ENCODE measurements around the gene MALAT1. TPM values are rescaled to one million over a fixed set of nuclear protein-coding genes. Genes with fewer than 3 reads are reported as not detected.

The MALAT1 gene
- total and polyA plus RNA-seq, 2 of the 13 experiments (the other 11 are each of a cell fraction or from before 2014, with no cell fraction given), result 143 to 1,237 TPM

GRCh38 chr11:65468874-65469333 is 29.9 kb upstream of the MALAT1 start (continued):
- no peak for TF ChIP-seq PAF1 (CRISPR knock-in tag; IDR thresholded peaks at IDR 0.05)
- no peak for TF ChIP-seq MLLT10 (CRISPR knock-in tag; IDR thresholded peaks at IDR 0.05)
- TF ChIP-seq EZH2 (conservative IDR thresholded peaks at IDR 0.05; ENCODE audit: low read depth, low read length), result no peak
- TF ChIP-seq ZNF230 (CRISPR knock-in tag; IDR thresholded peaks at IDR 0.05), result no peak
- no peak for TF ChIP-seq ZNF18 (CRISPR knock-in tag; IDR thresholded peaks at IDR 0.05; ENCODE audit: insufficient replicate concordance)
- no peak for TF ChIP-seq TMF1 (CRISPR knock-in tag; IDR thresholded peaks at IDR 0.05; ENCODE audit: low read depth)
- no peak for TF ChIP-seq PRPF4 (IDR thresholded peaks at IDR 0.05; ENCODE audit: low read depth, low read length, poor library complexity, severe bottlenecking)
- TF ChIP-seq FOXK2 (IDR thresholded peaks at IDR 0.05), result no peak
- TF ChIP-seq HNF4G (IDR thresholded peaks at IDR 0.05; ENCODE audit: borderline replicate concordance, low read depth, low read length), result no peak
- no peak for TF ChIP-seq HNF4G (CRISPR knock-in tag; IDR thresholded peaks at IDR 0.05; ENCODE audit: borderline replicate concordance, low read depth)
- no peak for TF ChIP-seq ZNF646 (CRISPR knock-in tag; IDR thresholded peaks at IDR 0.05)
- TF ChIP-seq ZNF557 (CRISPR knock-in tag; IDR thresholded peaks at IDR 0.05), result no peak
- no peak for TF ChIP-seq ZNF468 (CRISPR knock-in tag; IDR thresholded peaks at IDR 0.05)
- no peak for TF ChIP-seq ATF7 (IDR thresholded peaks at IDR 0.05)
- no peak for TF ChIP-seq ATF7 (CRISPR knock-in tag; IDR thresholded peaks at IDR 0.05)
- TF ChIP-seq SOX6 (IDR thresholded peaks at IDR 0.05), result no peak
- no peak for TF ChIP-seq SOX6 (CRISPR knock-in tag; IDR thresholded peaks at IDR 0.05)
- no peak for TF ChIP-seq ZNF639 (CRISPR knock-in tag; conservative IDR thresholded peaks at IDR 0.05)
- no peak for TF ChIP-seq MTF1 (CRISPR knock-in tag; IDR thresholded peaks at IDR 0.05)
- TF ChIP-seq EP300 (IDR thresholded peaks at IDR 0.05; ENCODE audit: low read depth in 2 of 2, low read length in 2 of 2), result no peak
- no peak for TF ChIP-seq EP300 (CRISPR knock-in tag; IDR thresholded peaks at IDR 0.05; ENCODE audit: borderline replicate concordance)
- TF ChIP-seq NFIB (CRISPR knock-in tag; IDR thresholded peaks at IDR 0.05; ENCODE audit: borderline replicate concordance), result no peak

Measured in HepG2 (cell line).